Limb (tissue), 2 donors: ENCODE data around the gene ZNF768.
A peak's percentile ranks its signal among the peaks of the same experiment; 100 is the strongest.
"Not testable (repeated sequence)": the region's sequence is repeated elsewhere in the genome, so short reads cannot be mapped to it uniquely, and the experiment has no call there.

Experiments used
- DNase-seq, 2 donors: peaks; one replicate each; pipeline ENCODE4 v3.0.0-alpha.2; 2016; ENCODE audit errors: extremely low spot score in 2 of 2

The ZNF768 gene

DNA sequence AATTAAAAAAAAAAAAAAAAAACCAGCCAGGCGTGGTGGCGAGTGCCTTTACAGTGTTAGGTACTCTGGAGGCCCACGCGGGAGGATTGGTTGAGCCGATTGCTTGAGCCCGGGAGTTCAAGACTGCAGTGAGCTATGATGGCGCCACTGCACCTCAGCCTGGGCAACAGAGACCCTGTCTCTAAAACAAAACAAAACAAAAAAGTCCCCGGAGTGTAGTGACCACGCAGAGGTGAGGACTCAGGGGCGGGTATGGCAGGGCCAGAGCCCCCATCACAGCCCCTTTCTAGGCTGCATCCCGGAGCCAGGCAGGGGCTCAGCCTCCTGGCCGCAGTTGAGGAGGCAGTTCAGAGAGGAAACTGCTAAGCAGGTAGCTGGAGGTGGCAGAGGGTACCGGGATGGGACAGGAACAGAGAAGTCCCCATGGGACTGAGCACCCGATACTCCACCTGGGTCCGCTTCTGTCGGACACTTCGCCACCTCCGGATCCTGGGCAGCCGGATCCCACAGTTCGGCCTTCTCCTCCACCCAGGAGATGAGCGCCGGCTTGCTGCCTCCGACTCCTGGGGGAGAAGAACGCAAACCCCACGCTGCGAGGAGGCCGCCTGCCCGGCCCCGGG, 7.5 kb upstream of the ZNF768 start:
- no peak for DNase-seq

GRCh38 chr16:30533146-30533522, 6.8 kb upstream of the ZNF768 start:
- no peak for DNase-seq

- DNase-seq, result no peak
These were observed 6.1 kb upstream of the ZNF768 start for GRCh38 chr16:30532285-30533145.

DNA sequence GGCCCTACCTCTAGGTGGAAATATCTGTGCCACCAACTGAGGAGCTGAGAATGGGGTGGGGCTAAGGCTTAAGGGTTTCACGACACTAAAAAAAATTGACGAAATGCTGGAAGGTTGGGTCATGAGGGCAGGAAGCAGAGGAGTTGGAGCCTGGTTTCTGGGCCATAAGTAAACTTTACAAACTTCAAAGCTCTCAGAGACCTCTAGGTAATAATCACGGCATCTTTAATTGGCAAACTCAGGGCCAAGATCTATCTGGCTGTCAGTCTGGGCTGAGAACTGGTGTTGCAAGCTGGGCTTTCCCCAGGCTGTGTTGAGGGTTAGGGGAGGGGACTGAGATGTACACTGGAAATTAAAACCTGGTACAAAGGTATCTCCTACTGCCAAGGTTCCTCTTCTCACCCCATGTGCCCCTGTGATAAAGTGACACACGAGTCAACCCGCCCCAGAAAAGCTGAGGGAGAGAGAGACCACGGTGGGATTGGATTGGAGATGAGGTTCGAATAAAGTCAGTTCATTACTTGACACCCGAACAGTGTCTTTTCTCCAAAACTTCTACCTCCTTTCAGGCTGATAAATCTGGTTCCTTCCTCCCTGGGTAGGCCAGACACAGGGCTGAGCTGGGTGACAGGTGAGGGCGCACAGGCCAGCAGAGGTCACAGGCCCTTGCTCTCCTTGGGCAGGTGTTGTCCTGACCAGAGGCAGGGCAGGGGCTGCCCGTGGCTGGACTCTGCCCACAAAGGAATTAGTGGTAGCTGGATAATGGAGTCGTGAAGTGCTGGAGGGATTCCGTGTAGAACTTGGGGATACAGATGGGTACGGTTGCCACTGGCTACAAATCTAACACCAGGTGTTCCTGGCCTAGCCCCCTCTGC, 4.0 kb upstream of the ZNF768 start:
- no peak for DNase-seq

DNA sequence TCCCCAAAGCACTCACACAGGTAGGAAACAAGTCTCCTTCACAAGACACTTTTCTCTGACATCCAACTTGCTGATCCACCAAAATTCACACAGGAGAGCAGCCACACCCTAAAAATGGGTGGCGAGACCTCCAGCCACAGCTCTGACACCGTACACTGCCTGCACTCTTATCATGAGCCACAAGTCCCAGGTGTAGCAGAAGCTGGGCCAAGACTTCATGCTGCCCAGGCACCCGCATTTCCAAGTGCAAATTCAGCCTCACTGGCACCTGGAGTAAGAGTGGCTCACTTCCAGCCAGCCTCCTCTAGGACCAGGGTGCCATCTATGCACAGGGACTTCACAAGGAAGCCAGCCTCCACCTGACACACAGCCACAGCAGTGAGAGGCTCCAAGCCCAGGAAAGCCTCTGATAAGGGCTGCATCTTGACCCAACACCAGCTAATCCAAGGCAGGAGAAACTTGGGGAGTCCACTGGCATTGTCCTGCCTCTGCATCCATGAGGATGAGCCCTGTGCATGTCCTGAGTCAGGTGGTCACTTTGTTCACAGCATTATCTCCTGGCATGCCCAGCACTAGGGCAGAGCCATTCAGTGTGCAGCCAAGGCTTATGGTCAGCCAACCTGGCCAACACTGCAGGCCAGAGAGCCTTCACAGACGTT, 2.6 kb upstream of the ZNF768 start:
- no peak for DNase-seq

- peak in 1 of 2 donors; percentile 38 for DNase-seq
These were observed 1.3 kb upstream of the ZNF768 start for GRCh38 chr16:30527635-30528178.

- DNase-seq, result peak; percentile 97 to 98
These were observed 663 bp upstream of the ZNF768 start for GRCh38 chr16:30526823-30527634.

DNA sequence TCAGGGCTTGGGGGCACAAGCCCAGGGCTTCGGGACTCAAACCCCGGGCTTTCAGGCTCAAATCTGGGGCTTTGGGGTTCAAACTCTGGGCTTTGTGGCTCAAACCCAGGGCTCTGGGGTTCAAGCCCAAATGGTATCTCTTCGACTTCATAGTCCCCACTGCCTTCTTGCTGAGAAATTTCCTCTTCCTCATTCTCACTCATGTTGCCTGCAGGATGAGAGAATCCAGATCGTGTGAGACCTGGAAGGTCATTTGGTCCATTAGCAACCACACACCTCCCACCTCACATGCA, 576 bp downstream of the ZNF768 start:
- no peak for DNase-seq

DNA sequence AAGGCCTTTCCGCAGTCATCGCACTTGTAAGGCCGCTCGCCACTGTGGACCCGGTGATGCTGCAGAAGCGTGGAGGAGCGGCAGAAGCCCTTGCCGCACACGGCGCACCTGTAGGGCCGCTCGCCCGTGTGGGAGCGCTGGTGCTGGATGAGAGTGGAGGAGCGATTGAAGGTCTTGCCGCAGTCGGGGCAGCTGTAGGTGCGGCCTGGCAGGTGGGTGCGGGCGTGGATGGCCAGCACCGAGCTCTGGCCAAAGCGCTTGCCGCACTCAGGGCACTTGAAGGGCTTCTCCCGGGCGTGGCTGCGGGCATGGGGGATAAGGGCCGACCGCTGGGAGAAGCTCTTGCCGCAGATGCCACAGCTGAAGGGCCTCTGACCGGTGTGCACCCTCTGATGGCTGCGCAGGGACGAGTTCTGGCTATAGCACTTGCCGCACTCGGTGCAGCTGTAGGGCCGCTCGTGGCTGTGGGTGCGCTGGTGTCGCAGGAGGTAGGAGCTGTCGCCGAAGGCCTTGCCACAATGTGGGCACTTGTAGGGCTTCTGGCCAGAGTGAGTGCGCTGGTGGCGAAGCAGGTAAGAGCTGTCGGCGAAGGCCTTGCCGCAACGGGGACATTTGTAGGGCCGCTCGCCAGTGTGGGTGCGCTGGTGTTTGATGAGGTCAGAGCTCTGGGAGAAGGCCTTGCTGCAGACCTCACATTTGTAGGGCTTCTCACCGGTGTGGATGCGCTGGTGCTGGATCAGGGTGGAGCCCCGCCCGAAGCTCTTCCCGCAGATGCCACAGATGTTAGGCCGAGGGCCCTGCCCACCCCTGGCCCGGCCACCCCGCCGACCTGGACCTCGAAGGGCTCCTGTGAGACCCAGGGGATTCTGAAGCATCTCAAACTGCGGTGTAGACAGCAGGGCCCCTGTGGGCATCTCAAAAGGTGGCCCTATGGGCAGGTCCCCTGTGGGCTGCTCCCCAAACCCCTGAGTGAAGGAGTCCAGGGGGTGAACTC, 1.5 kb downstream of the ZNF768 start:
- no peak for DNase-seq

- no peak for DNase-seq
These were observed 2.4 kb downstream of the ZNF768 start for GRCh38 chr16:30523768-30524574.

DNA sequence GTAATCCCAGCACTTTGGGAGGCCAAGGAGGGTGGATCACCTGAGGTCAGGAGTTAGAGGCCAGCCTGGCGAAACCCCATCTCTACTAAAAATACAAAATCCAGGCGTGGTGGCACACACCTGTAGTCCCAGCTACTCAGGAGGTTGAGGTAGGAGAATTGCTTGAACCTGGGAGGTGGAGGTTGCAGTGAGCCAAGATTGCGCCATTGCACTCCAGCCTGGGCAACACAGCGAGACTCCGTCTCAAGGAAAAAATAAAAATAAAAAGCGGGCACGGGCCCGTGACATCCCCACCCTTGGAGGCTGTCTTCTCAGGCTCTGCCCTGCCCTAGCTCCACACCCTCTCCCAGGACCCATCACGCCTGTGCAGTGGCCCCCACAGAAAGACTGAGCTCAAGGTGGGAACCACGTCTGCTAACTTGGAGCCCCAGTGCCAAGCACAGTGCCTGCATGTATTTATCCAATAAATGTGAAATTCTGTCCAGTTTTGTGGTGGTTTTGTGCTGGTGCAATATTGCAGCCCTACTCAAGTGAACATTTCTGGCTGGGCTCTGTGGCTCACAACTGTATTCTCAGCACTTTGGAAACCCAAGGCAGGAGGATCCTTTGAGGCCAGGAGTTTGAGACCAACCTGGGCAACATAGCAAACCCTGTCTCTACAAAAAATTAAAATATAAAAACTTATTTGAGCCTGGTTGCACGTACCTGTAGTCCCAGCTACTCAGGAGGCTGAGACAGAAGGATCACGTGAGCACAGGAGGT, 3.5 kb downstream of the ZNF768 start:
- DNase-seq, result not testable (repeated sequence)

DNA sequence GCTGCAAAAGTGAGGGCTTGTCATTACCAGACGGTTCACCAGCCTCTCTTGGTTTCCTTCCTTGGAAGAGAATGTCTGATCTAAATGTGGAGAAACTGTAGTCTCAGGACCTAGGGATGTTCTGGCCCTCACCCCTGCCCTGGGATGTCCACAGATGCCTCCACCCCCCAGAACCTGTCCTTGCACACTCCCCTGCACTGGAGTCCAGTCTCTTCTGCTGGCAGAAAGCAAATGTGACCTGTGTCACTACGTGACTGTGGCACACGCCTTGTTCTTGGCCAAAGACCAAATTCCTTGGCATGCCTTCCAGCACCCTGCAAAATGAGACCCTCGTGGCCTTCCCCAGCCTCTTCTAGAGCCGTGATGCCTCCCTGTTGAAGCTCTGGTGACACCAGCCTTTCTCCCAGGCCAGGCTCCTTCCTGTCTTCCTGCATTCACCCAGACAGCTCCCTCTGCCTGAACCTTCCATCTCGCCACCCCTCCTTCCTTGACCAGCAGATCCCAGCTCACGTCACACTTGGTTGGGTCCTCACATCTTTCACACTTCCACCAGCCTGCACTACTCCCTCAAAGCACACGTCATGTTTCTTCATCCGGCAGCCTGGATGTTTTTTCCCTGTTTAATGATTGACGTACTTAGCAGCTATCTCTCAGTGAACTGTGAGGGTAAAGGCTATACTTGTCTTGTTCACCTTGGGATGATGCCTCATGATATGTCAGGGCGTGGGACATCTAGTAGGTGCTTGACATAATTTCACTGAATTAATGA, 4.3 kb downstream of the ZNF768 start:
- DNase-seq, result no peak

DNA sequence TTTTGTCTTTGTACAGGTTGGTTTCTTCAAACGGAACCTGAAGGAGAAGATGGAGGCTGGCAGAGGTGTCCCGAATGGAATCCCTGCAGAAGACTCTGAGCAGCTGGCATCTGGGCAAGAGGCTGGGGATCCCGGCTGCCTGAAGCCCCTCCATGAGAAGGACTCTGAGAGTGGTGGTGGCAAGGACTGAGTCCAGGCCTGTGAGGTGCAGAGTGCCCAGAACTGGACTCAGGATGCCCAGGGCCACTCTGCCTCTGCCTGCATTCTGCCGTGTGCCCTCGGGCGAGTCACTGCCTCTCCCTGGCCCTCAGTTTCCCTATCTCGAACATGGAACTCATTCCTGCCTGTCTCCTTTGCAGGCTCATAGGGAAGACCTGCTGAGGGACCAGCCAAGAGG, 4.9 kb downstream of the ZNF768 start:
- no peak for DNase-seq

- DNase-seq, result no peak
These were observed 7.0 kb downstream of the ZNF768 start for GRCh38 chr16:30519120-30520049.

GRCh38 chr16:30518552-30518951, 7.8 kb downstream of the ZNF768 start:
- no peak for DNase-seq

DNA sequence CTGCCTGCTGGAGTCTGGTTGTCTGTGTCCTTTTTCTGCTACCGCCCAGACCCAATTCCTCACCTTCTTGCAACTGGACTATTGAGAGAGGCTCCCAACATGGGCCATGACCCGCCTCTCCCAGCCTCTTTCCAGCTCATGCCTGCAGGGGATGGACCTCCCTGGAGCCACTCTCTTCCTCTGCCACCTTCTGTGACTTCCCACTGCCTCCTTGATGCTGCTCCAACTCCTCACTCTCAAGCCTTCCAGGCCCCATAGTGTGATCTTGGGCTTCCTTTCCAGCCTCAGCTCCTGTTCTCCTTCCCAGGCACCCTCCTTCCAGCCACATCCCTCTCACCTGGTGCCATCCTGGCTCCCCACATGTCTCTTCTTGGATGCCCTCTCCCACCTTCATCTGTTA, 11.1 kb downstream of the ZNF768 start:
- no peak for DNase-seq
